Activated T-helper 2 cell treated with anti-CD3 and anti-CD28 coated beads, Interferon-gamma antibody, Interleukin-2, Interleukin-4, amounts not matched to agents 10 μg/mL and 5 μg/mL and 100 μg/mL, durations not matched to agents 14 hours and 24 hours and 36 hours (primary cell): Measurements from ENCODE around the gene CCDC92. TPM values are rescaled to one million over a fixed set of nuclear protein-coding genes. Genes with fewer than 3 reads are reported as not detected.
"Not testable (repeated sequence)": the region's sequence is repeated elsewhere in the genome, so short reads cannot be mapped to it uniquely, and the experiment has no call there.

Experiments
- DNase-seq: peaks from one replicate; pipeline ENCODE4 v3.0.0; 2021; ENCODE audit warnings: low spot score
- H3K27ac Mint-ChIP-seq: one replicate; pipeline ENCODE4 v1.8.0; 2021; ENCODE audit warnings: mixed read lengths
- H3K27me3 Mint-ChIP-seq: one replicate; pipeline ENCODE4 v1.8.0; 2021; ENCODE audit warnings: low read depth, mixed read lengths
- H3K36me3 Mint-ChIP-seq: one replicate; pipeline ENCODE4 v1.8.0; 2021; ENCODE audit warnings: low read depth, mixed read lengths
- H3K4me1 Mint-ChIP-seq: one replicate; pipeline ENCODE4 v1.8.0; 2021; ENCODE audit warnings: low read depth, mixed read lengths
- H3K4me3 Mint-ChIP-seq: one replicate; pipeline ENCODE4 v1.8.0; 2021; ENCODE audit warnings: low read depth, mild to moderate bottlenecking, moderate library complexity, mixed read lengths
- H3K9me3 Mint-ChIP-seq: one replicate; pipeline ENCODE4 v1.8.0; 2021; ENCODE audit warnings: mixed read lengths
- intact Hi-C: fragments of 100-400 bp; cut with micrococcal nuclease; formaldehyde crosslinking; loops from one replicate; pipeline ENCODE4 v1.15.1; 2023
- total RNA-seq: library from RNA; stranded (reverse); gene quantifications from 2 replicates; pipeline ENCODE4 v1.2.3, GENCODE V29; 2022

CCDC92 gene
- total RNA-seq, 1 donor from 2014 or later, result 11.8 TPM

- H3K36me3 Mint-ChIP-seq, H3K27me3 Mint-ChIP-seq, H3K27ac Mint-ChIP-seq, DNase-seq, H3K9me3 Mint-ChIP-seq, intact Hi-C loops, H3K4me1 Mint-ChIP-seq, H3K4me3 Mint-ChIP-seq: not testable (repeated sequence)
Observed at GRCh38 chr12:123911672-123912409, 60.8 kb downstream of the CCDC92 start.

DNA sequence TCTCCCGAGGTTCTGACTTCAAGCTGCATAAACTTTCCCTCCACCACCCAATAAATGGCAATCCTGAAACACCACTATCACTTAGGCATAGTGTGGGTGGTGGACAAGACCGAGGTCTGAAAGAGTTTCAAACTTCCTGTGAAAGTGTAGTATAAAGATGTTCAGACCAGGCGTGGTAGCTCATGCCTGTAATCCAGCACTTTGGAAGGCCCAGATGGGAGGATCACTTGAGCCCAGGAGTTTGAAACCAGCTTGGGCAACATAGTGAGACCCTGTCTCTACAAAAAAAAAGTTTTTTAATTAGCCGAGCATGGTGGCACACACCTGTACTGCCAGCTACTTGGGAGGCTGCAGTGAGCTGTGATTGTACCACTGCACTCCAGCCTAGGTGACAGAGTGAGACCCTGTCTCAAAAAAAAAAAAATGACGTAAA lies 61.9 kb downstream of the CCDC92 start:
- intact Hi-C loops, result no loop called here
- Mint-ChIP-seq H3K4me1 (peaks cover 4% of the 10 kb centered on the region), H3K27ac (no peak overlapping the region), H3K27me3 (no peaks in the 10 kb centered on the region), H3K9me3 (no peaks in the 10 kb centered on the region), H3K4me3 (no peak overlapping the region), H3K36me3 (no peaks in the 10 kb centered on the region)
- DNase-seq, result no peak

DNA sequence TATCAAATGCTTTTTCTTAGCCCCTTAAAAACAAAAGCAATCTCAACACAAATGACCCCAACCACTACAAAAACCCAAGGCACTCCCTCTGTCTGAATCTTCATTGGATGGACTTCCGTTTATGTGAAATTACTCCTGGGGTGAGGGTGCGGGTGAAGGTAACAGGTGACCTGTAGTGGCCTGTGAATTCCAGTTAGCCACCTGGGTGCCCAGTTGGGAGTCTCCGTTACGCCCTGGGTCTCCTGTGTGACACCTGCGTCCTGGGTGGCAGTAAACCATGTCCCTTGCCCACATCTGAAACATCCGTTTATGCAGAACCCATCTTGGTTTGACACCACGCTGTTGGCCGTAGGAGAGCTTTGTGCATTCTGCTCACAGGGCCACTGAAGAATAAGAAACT lies 62.6 kb downstream of the CCDC92 start:
- no peak for DNase-seq
- Mint-ChIP-seq H3K9me3 (no peaks in the 10 kb centered on the region), H3K4me1 (peaks cover 8% of the 10 kb centered on the region), H3K27me3 (no peaks in the 10 kb centered on the region), H3K4me3 (no peak overlapping the region), H3K27ac (peak overlapping the region; percentile 11), H3K36me3 (no peaks in the 10 kb centered on the region)
- intact Hi-C loops, result no loop called here

DNA sequence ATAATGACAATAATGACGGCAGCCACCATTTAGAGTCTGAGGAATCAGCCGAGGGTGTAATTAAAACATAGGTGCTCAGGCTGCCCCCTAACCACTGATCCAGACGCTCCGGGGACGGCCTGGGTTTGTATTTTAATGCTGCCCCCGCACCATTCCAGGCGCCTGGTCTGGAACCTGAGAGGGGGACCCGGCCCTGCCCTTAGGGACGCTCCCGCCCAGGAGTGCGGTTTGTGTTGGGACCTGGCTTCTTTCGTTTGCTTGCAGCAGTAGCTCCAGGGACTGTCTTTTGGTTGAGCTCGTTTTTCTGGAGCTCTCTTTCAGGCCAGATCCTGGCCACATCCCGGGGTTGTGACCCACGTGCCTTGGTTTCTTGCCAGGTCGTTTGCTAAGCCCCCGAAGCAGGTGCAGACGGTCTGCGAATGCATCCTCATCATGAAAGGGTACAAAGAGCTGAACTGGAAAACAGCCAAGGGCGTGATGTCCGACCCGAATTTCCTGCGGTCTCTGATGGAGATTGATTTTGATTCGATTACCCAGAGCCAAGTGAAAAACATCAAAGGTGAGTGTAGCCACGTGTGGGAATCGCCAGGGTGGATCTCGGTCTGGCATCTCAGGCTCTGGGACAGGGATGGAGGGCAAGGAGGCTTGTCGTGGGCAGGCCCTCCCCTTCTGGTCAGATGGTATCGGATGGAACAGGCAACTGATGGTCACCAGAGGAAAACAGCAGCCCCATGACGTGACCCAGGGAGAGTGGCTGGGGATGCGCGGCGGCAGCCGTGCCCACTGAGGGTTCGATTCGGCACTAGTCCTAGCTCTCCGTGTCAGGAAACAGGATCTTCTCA lies 63.5 kb downstream of the CCDC92 start:
- intact Hi-C loops, result no loop called here
- Mint-ChIP-seq H3K27me3 (no peaks in the 10 kb centered on the region), H3K27ac (no peak overlapping the region), H3K9me3 (no peaks in the 10 kb centered on the region), H3K4me3 (no peak overlapping the region), H3K36me3 (no peaks in the 10 kb centered on the region), H3K4me1 (peaks cover 9% of the 10 kb centered on the region)
- DNase-seq, result no peak

DNA sequence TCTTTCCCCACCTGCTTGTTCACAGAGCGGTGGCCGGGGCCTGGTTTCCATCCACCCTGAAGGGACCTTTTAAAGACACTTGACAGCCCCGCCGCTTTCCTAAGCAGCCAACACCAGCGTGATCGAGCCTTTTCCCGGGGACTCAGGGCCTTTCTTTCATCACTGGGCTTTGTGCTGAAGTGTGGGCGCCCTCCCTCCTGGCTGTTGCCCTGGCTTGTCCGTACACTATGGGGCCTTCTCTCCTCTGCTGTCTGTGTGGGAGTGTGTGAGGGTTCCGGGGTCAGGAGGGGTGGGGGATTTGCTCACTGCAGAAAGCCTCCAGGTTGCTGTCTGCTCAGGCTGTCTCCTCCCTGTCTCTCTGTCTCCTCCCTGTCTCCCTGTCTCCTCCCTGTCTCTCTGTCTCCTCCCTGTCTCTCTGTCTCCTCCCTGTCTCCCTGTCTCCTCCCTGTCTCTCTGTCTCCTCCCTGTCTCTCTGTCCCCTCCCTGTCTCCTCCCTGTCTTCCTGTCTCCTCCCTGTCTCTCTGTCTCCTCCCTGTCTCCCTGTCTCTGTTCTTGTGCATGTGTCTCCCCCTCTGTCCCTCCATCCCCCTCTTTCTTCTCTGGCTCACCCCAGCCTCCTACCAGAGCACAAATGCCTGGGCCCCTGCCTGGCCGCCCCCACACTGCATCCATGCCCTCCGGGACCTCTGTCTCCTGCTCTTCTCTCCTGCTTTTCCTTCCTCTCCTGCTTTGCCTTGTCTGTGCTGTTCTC lies 64.7 kb downstream of the CCDC92 start:
- Mint-ChIP-seq H3K27me3 (no peaks in the 10 kb centered on the region), H3K36me3 (no peaks in the 10 kb centered on the region), H3K9me3 (no peaks in the 10 kb centered on the region), H3K4me3 (no peak overlapping the region), H3K27ac (no peak overlapping the region), H3K4me1 (peaks cover 9% of the 10 kb centered on the region)
- DNase-seq, result no peak
- intact Hi-C loops, result no loop called here

DNA sequence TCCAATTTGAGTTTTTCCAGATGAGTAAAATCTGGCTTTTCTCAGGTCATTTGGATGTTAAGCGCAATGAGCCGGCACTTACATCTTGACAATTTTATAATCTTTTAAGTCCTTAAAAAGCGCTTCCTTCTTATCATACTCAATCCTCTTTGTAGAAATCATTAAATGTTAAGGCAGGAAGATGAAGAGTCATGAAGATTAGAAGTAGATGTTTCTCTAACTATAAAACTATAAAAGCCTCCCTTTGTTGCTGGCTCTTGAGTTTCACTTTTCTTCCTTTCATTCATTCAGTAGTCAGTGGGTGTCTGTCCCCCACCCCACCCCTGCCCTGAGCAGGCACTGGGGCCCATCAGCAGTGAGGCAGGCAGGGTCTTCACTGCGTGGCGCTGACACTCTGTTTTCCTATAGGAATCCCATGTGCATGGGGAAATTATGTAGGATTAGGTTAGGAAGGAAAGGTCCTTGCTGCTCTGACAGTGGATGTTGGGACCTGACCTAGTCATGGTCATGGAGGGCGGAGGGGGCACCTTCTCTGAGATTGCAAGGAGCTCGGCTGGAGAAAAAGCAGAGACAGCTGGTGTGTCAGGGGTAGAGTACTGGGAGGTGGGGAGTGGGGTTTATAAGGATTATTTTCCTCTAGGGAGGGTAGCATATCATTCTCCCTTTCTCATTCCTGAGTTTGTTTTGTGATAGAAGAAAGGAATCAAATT lies 65.8 kb downstream of the CCDC92 start:
- H3K27ac Mint-ChIP-seq, result no peak overlapping the region
- intact Hi-C loops, result no loop called here
- DNase-seq, result no peak
- H3K36me3 Mint-ChIP-seq, result no peaks in the 10 kb centered on the region
- H3K4me1 Mint-ChIP-seq, result peaks cover 9% of the 10 kb centered on the region
- no peaks in the 10 kb centered on the region for H3K27me3 Mint-ChIP-seq
- H3K9me3 Mint-ChIP-seq, result no peaks in the 10 kb centered on the region
- H3K4me3 Mint-ChIP-seq, result no peak overlapping the region

DNA sequence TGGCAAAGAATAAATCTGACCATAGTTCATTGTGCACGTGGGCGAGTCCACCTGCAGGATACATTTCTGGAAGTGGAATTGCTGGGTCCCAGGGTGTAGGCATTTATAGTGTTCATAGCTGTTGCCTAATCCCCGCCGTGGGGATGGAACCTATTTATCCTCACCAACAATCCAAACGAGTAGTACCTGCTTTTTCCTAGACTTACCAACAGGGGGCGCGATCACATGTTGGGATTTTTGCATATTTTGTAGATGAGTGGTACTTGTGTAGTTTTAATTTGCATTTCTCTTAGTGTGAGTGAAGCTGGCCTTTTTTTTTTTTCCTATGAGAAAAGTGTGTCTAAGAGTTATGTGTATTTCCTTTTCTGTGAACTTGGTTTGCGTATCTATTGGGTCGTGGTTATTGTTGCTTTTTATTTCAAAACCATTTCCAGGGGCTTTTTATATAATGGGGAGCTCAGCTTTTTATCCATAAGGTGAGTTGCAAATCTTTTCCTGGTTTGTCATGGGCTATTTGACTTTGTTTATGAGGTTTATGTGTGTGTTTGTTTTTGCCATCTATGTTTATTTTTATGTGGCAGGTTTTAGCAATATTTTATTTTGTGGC lies 67.2 kb downstream of the CCDC92 start:
- H3K27ac Mint-ChIP-seq, result no peak overlapping the region
- no peaks in the 10 kb centered on the region for H3K36me3 Mint-ChIP-seq
- DNase-seq, result peak; percentile 51
- H3K4me3 Mint-ChIP-seq, result no peak overlapping the region
- peaks cover 5% of the 10 kb centered on the region for H3K4me1 Mint-ChIP-seq
- no peaks in the 10 kb centered on the region for H3K9me3 Mint-ChIP-seq
- intact Hi-C loops, result loop anchor here (1.0 kb wide), 1 partner anchor 79 kb away; no protein-coding TSS in a partner anchor
- H3K27me3 Mint-ChIP-seq, result no peaks in the 10 kb centered on the region

GRCh38 chr12:123903301-123904065 lies 69.1 kb downstream of the CCDC92 start:
- Mint-ChIP-seq H3K4me1 (peaks cover 5% of the 10 kb centered on the region), H3K27ac (no peak overlapping the region), H3K27me3 (no peaks in the 10 kb centered on the region), H3K4me3 (no peak overlapping the region), H3K9me3 (no peaks in the 10 kb centered on the region), H3K36me3 (no peaks in the 10 kb centered on the region)
- intact Hi-C loops, result no loop called here
- DNase-seq, result no peak

DNA sequence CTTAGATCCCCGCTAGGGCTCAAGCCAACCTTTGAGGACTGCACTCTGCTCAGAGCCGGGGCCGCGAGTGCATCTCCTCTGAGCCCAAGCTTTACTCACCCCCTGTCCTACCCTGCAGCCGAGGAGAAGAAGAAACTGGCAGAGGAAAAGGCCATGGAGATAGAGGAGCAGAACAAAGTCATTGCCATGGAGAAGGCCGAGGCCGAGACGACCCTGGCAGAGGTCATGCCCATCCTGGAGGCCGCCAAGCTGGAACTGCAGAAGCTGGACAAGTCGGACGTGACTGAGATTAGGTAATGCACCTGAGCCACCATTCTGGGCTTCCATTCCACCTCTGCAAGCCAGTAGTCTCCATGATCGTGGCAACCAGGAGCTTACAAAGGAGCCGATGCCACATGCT lies 69.8 kb downstream of the CCDC92 start:
- intact Hi-C loops, result no loop called here
- no peak for DNase-seq
- H3K4me1 Mint-ChIP-seq, result peaks cover 5% of the 10 kb centered on the region
- no peak overlapping the region for H3K27ac Mint-ChIP-seq
- H3K36me3 Mint-ChIP-seq, result no peaks in the 10 kb centered on the region
- H3K9me3 Mint-ChIP-seq, result no peaks in the 10 kb centered on the region
- H3K27me3 Mint-ChIP-seq, result no peaks in the 10 kb centered on the region
- H3K4me3 Mint-ChIP-seq, result no peak overlapping the region

DNA sequence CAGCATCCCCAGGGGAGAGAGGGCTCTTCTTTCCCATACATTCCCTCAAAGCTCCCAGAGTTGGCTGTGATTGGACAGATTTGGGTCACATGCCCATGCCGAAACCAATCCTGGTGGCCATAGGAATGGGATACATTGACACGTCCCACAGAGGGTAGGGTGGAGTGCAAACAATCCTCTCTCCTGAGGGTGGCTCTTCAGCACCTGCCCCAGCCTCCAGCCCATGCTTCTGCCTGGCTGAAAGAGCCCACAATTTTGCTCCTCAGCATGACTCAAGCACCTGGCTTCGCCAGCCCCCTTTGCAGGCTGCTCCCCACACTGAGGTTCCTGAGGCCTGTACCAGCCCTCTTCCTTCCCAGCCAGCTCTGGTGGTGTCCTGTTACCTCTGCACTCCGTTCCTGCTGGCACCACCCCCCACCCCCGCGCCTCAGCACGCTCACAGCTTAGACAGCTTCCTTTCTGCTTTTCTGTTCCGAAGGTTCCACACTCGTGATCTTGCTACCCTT lies 71.7 kb downstream of the CCDC92 start:
- no peak overlapping the region for H3K4me3 Mint-ChIP-seq
- H3K9me3 Mint-ChIP-seq, result no peaks in the 10 kb centered on the region
- no peak overlapping the region for H3K27ac Mint-ChIP-seq
- no peaks in the 10 kb centered on the region for H3K36me3 Mint-ChIP-seq
- DNase-seq, result no peak
- H3K27me3 Mint-ChIP-seq, result no peaks in the 10 kb centered on the region
- peaks cover 5% of the 10 kb centered on the region for H3K4me1 Mint-ChIP-seq
- intact Hi-C loops, result no loop called here

DNA sequence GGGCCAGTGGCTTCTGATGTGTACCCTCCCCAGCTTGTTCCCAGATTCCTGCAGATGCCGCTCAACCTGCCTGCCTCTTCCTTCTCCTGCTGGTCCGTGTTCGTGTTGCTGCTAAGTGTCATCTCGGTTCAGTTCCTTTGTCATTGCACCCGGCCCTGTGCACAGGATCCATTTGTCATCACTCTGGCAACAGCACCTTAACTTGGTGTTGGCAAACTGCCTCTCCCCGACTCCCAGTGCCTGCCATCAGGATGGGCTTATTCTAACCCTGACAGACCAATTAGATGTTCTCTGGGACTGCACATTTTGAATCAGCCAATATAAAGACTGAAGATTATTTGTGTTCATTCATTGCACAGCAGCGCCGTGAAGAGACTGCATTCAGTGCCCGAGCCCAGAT lies 73.3 kb downstream of the CCDC92 start:
- Mint-ChIP-seq H3K27me3 (no peaks in the 10 kb centered on the region), H3K36me3 (no peaks in the 10 kb centered on the region), H3K9me3 (no peaks in the 10 kb centered on the region), H3K4me1 (no peaks in the 10 kb centered on the region), H3K27ac (no peak overlapping the region), H3K4me3 (no peak overlapping the region)
- intact Hi-C loops, result no loop called here
- DNase-seq, result no peak
